Natural killer cell (primary cell): Measurements from ENCODE around the gene RAB4B. TPM values are rescaled to one million over a fixed set of nuclear protein-coding genes. Genes with fewer than 3 reads are reported as not detected.
"Not testable (repeated sequence)": the region's sequence is repeated elsewhere in the genome, so short reads cannot be mapped to it uniquely, and the experiment has no call there.

Source experiments
- ATAC-seq, 3 donors: fragments of 150-1000 bp in 2 of 3; fragments of 200-7000 bp in 1 of 3; cut with Tn5 transposase; 1 replicate in 1 of 3; 2 replicates in 2 of 3; pipeline ENCODE4 v1.10.0; 2021; ENCODE audit warnings: mild to moderate bottlenecking in 2 of 3, moderate library complexity in 2 of 3
- DNase-seq, 2 donors: peaks; one replicate each; pipeline versions ENCODE4 v3.0.0 to v3.0.0-alpha.2; 2013 to 2021; ENCODE audit warnings: mixed read lengths in 1 of 2
- H3K27ac ChIP-seq: one replicate; pipeline ENCODE4 v1.5.1; 2013; ENCODE audit warnings: mild to moderate bottlenecking, low read length
- H3K27me3 ChIP-seq: one replicate; pipeline ENCODE4 v1.6.1; 2013; ENCODE audit warnings: low read length; ENCODE audit not compliant: control insufficient read depth, insufficient read depth
- H3K36me3 ChIP-seq: one replicate; pipeline ENCODE4 v1.6.1; 2013; ENCODE audit warnings: low read length; ENCODE audit not compliant: control insufficient read depth, insufficient read depth
- H3K4me1 ChIP-seq: one replicate; pipeline ENCODE4 v1.6.1; 2013; ENCODE audit warnings: low read length; ENCODE audit not compliant: control insufficient read depth, insufficient read depth
- H3K4me3 ChIP-seq: one replicate; pipeline ENCODE4 v1.5.1; 2013; ENCODE audit warnings: low read length
- H3K9me3 ChIP-seq: one replicate; pipeline ENCODE4 v1.6.1; 2013; ENCODE audit warnings: low read length; ENCODE audit not compliant: control insufficient read depth, insufficient read depth
- H3K27ac Mint-ChIP-seq, 2 donors: one replicate each; pipeline ENCODE4 v1.8.0; 2022; ENCODE audit warnings: mild to moderate bottlenecking in 2 of 2, mixed read lengths in 2 of 2, moderate library complexity in 1 of 2
- H3K27me3 Mint-ChIP-seq, 2 donors: one replicate each; pipeline ENCODE4 v1.8.0; 2022; ENCODE audit warnings: low read depth in 2 of 2, mixed read lengths in 2 of 2
- H3K36me3 Mint-ChIP-seq: one replicate; pipeline ENCODE4 v1.8.0; 2022; ENCODE audit warnings: mixed read lengths
- H3K4me1 Mint-ChIP-seq, 2 donors: one replicate each; pipeline ENCODE4 v1.8.0; 2022; ENCODE audit warnings: mixed read lengths in 2 of 2
- H3K4me3 Mint-ChIP-seq: one replicate; pipeline ENCODE4 v1.8.0; 2022; ENCODE audit warnings: mild to moderate bottlenecking, moderate library complexity, mixed read lengths
- H3K9me3 Mint-ChIP-seq, 2 donors: one replicate each; pipeline ENCODE4 v1.8.0; 2022; ENCODE audit warnings: mixed read lengths in 2 of 2
- WGBS: methylation state at CpG from one replicate; pipeline ENCODE4 v1.1.7; 2013; ENCODE audit warnings: missing lambda C conversion rate; ENCODE audit not compliant: insufficient coverage; 5-methylcytosine and 5-hydroxymethylcytosine counted together
- intact Hi-C: fragments of 100-400 bp; cut with micrococcal nuclease; formaldehyde crosslinking; loops from one replicate; pipeline ENCODE4 v1.14.2; 2022
- total RNA-seq, 4 donors: library from RNA; stranded (reverse); fragments of 120-200 nt in 1 of 4; gene quantifications; one replicate each; pipeline versions ENCODE4 v1.2.3 to v1.2.4, GENCODE V29; 2013 to 2022
- TF ChIP-seq, protein P1 (sequence below): fragments of 200-600 bp; IDR thresholded peaks from one replicate; pipeline ENCODE4 v1.8.0; 2022; ENCODE audit warnings: antibody characterized with exemption

RAB4B gene
- total RNA-seq, 3 donors from 2014 or later (not counting 1 experiment from before 2014, with no cell fraction given): 97.8 to 99.8 (median 98.6) TPM

DNA sequence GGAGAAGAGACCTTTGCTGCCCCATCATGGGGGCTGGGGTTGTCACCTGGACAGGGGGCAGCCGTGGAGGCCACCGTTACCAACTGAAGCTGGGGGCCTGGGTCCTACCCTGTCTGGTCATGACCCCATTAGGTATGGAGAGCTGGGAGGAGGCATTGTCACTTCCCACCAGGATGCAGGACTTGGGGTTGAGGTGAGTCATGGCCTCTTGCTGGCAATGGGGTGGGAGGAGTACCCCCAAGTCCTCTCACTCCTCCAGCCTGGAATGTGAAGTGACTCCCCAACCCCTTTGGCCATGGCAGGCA lies 29.9 kb downstream of the RAB4B start:
- WGBS: 97% methylated on average over 2 of the region's 2 CpGs
- H3K27ac Mint-ChIP-seq: peak overlapping the region; percentile 96 to 100
- ATAC-seq (no peak), DNase-seq (no peak)
- peak overlapping the region; percentile 28 for H3K4me3 Mint-ChIP-seq
- Histone ChIP-seq H3K27ac (no peak overlapping the region), H3K4me1 (peaks cover 86% of the 10 kb centered on the region), H3K27me3 (no peaks in the 10 kb centered on the region), H3K36me3 (peaks cover 33% of the 10 kb centered on the region), H3K9me3 (no peaks in the 10 kb centered on the region), H3K4me3 (no peak overlapping the region)
- H3K9me3 Mint-ChIP-seq: no peaks in the 10 kb centered on the region
- TF ChIP-seq, protein P1, sequence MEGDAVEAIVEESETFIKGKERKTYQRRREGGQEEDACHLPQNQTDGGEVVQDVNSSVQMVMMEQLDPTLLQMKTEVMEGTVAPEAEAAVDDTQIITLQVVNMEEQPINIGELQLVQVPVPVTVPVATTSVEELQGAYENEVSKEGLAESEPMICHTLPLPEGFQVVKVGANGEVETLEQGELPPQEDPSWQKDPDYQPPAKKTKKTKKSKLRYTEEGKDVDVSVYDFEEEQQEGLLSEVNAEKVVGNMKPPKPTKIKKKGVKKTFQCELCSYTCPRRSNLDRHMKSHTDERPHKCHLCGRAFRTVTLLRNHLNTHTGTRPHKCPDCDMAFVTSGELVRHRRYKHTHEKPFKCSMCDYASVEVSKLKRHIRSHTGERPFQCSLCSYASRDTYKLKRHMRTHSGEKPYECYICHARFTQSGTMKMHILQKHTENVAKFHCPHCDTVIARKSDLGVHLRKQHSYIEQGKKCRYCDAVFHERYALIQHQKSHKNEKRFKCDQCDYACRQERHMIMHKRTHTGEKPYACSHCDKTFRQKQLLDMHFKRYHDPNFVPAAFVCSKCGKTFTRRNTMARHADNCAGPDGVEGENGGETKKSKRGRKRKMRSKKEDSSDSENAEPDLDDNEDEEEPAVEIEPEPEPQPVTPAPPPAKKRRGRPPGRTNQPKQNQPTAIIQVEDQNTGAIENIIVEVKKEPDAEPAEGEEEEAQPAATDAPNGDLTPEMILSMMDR: no peak
- H3K27me3 Mint-ChIP-seq: no peaks in the 10 kb centered on the region
- intact Hi-C loops: no loop called here
- no peaks in the 10 kb centered on the region for H3K36me3 Mint-ChIP-seq
- H3K4me1 Mint-ChIP-seq: peaks cover 80 to 88% of the 10 kb centered on the region in 2 donors

DNA sequence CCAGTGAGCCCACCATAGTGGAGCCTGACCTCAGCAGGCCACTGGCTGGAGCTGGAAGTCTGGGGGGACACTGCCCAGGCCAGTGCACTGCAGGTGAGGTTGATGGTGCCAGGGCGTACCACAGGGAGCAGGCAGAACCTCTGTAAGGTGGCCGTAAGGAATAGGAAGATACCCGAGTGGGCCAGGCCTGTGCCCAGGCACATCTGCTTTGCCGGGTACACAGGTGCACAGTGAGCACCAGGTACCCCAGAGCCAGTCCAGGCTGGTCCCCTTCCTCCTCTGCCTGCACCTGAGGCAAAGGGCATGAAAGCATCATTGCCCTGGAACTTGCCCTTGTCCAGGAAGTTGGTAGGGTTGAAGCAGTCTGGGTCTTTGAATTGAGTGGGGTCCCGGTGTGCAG lies 30.4 kb downstream of the RAB4B start:
- Mint-ChIP-seq H3K27ac (peak overlapping the region; percentile 96 to 100), H3K27me3 (no peaks in the 10 kb centered on the region), H3K4me3 (peak overlapping the region; percentile 25), H3K4me1 (peaks cover 76 to 85% of the 10 kb centered on the region in 2 donors), H3K36me3 (no peaks in the 10 kb centered on the region), H3K9me3 (no peaks in the 10 kb centered on the region)
- intact Hi-C loops: no loop called here
- no peak overlapping the region for H3K27ac ChIP-seq
- ATAC-seq (no peak), DNase-seq (no peak)
- peaks cover 81% of the 10 kb centered on the region for H3K4me1 ChIP-seq
- H3K9me3 ChIP-seq: no peaks in the 10 kb centered on the region
- no peak overlapping the region for H3K4me3 ChIP-seq
- TF ChIP-seq, protein P1: no peak
- 96% methylated on average over 5 of the region's 5 CpGs for WGBS
- H3K27me3 ChIP-seq: no peaks in the 10 kb centered on the region
- H3K36me3 ChIP-seq: peaks cover 30% of the 10 kb centered on the region

DNA sequence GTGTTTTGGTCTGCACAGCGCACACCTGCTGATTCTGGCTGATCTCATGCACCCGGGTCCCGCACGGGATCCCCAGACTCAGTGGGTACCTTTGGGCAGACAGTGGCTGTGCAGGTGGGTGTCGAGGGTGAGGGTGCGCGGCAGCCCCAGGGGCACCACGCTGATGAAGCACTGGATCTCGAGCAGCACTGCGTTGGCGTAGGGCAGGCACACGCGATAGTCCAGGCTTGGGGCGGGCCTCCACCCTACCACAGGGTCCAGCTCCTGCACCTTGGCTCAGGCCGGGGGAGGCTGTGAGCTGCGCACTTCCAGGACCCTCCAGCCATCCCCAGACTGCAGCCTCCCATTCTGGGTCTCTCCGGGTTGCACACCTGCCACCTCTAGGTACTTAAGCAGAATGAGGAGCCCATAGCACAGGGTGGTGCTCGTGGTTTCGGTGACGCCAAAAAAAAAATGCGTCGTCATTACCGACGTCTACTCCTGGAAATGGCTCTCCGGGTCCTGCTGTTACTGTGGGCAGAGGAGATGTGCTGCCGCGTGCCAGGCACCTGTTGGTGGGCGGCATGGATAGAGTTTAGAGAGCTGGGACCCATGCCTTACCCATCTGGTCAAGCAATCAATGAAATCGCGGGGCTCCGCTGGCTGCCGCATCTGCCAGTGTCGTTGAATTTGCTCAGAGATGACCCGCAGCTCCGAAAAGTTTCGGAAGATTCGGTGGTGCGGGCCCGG lies 31.5 kb downstream of the RAB4B start:
- peak overlapping the region; percentile 14 to 88 for H3K27ac Mint-ChIP-seq
- no peak for ATAC-seq
- no peaks in the 10 kb centered on the region for H3K9me3 Mint-ChIP-seq
- no peak overlapping the region for H3K27ac ChIP-seq
- peak overlapping the region; percentile 98 for H3K4me3 Mint-ChIP-seq
- no peak for DNase-seq
- no peak overlapping the region for H3K4me3 ChIP-seq
- intact Hi-C loops: no loop called here
- peaks cover 70% of the 10 kb centered on the region for H3K4me1 ChIP-seq
- H3K27me3 ChIP-seq: no peaks in the 10 kb centered on the region
- H3K36me3 Mint-ChIP-seq: no peaks in the 10 kb centered on the region
- TF ChIP-seq, protein P1: no peak
- H3K27me3 Mint-ChIP-seq: no peaks in the 10 kb centered on the region
- no peaks in the 10 kb centered on the region for H3K9me3 ChIP-seq
- peaks cover 66 to 80% of the 10 kb centered on the region in 2 donors for H3K4me1 Mint-ChIP-seq
- 96% methylated on average over 39 of the region's 39 CpGs for WGBS
- H3K36me3 ChIP-seq: peaks cover 30% of the 10 kb centered on the region

DNA sequence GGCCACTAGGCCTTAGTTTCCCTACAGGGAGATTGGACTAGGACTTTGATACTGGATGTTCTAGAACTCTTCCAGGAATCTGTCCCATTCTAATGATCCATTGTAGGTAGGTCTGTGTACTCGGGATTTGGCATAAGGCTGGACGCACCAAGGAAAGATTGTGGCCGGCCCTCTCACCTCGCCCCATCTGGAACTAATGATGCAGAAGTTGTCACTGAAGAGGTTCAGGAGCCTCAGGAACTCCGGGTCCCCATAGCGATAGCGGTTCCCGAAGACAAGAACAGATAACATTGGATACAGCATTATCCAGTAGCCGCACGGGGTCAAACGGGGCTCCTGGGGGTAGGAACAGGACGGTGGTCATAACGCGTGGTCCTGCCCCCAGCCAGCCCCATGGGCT lies 32.1 kb downstream of the RAB4B start:
- intact Hi-C loops: no loop called here
- peaks cover 64% of the 10 kb centered on the region for H3K4me1 ChIP-seq
- H3K27ac ChIP-seq: no peak overlapping the region
- Mint-ChIP-seq H3K27me3 (no peaks in the 10 kb centered on the region), H3K36me3 (no peaks in the 10 kb centered on the region), H3K27ac (peak overlapping the region; percentile 88 to 96), H3K4me1 (peaks cover 59 to 74% of the 10 kb centered on the region in 2 donors), H3K4me3 (peak overlapping the region; percentile 98), H3K9me3 (no peaks in the 10 kb centered on the region)
- peaks cover 27% of the 10 kb centered on the region for H3K36me3 ChIP-seq
- 87% methylated on average over 10 of the region's 14 CpGs for WGBS
- H3K4me3 ChIP-seq: peak overlapping the region; percentile 58
- DNase-seq: no peak
- no peaks in the 10 kb centered on the region for H3K9me3 ChIP-seq
- TF ChIP-seq, protein P1: no peak
- ATAC-seq: no peak
- no peaks in the 10 kb centered on the region for H3K27me3 ChIP-seq

DNA sequence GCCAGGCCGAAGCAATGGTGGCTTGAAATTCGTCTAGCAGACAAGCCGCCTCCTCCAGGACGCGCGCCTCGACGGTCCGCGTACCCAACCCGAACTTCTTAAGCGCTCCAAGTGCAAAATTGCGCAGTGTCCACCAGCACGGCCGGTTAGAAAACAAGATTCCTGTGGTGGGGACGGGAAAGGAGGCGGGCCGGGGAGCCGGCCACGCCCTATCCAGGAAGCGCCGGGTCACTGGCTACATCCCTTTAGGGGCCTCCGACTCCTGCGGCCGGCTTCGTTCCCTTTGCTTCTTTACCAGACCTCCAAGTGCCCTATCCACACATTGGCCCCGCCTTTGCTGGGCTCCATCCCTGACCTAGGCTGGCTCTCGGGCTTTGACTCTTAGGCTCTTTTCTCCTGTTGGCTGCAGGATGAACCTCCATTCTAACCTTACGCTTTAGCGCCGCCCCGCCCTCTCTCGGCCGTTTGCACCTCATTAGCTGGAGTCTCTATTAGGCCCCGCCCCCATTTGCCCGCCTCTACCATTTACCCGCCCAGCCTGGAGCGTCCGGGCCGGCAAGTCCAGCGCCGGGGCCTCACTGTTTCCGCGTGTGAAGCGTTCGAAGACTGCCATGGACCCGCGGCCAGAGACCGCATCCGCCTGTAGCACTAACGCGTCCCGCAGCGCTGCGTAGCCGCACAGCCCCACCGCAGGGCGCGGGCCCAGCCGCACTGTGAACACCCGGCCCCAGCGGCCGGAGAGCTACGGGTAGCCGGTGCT lies 32.8 kb downstream of the RAB4B start:
- H3K9me3 Mint-ChIP-seq, H3K9me3 ChIP-seq, intact Hi-C loops, H3K27me3 ChIP-seq, H3K36me3 Mint-ChIP-seq, H3K27me3 Mint-ChIP-seq: not testable (repeated sequence)
- Histone ChIP-seq H3K27ac (peak overlapping the region; percentile 31), H3K4me3 (peak overlapping the region; percentile 58), H3K4me1 (peaks cover 58% of the 10 kb centered on the region), H3K36me3 (peaks cover 24% of the 10 kb centered on the region)
- Mint-ChIP-seq H3K4me3 (peak overlapping the region; percentile 98), H3K4me1 (peaks cover 54 to 67% of the 10 kb centered on the region in 2 donors), H3K27ac (peak overlapping the region; percentile 88 to 96)
- WGBS: 9% methylated on average over 52 of the region's 65 CpGs
- peak; percentile 81 to 92 (median 85) for ATAC-seq
- peak; percentile 63 to 69 for DNase-seq
